HG03378 (cell line): ENCODE measurements around the gene DENND1A.
"Not testable (repeated sequence)": the region's sequence is repeated elsewhere in the genome, so short reads cannot be mapped to it uniquely, and the experiment has no call there.

Source experiments
- ATAC-seq: cut with Tn5 transposase; IDR thresholded peaks from one replicate; pipeline ENCODE4 v1.9.1; 2021; ENCODE audit warnings: mild to moderate bottlenecking, moderate library complexity; ENCODE audit not compliant: unreplicated experiment

Gene DENND1A

DNA sequence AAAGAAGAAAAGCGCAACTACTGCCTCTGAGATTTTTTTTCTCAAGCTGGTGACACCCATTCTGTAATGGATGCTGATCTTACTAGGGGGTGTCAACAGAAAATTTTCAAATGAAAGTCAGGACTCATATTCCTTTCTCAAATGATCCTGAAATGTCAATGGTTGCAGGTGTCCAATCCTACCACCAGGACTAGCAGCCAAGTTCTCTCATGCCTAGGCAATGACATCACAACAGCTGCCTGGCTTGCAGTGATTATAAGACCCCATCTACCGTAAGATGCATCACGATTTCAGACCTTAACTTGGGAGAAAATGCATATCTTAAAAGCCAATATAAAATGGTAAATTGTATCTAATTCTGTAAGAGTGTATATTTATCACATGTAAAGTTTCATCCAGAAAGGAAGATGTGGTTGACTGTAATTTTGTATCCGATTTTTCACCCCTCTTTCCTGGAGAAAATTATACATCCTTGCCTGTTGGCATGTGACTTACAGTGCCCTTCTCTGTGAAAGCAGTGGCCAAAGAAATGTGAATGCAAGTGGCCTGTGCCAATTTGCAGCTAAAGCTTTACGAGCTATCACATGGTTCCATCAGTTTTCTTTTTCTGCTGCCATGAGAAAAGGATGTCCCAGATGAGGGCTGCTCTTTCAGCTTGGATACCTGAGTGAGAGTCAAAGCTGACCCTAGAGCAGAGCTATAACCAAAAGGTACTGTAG, 104.4 kb downstream of the DENND1A start:
- ATAC-seq = no peak

- no peak for ATAC-seq
Observed at GRCh38 chr9:123823194-123823947, 106.6 kb downstream of the DENND1A start.

DNA sequence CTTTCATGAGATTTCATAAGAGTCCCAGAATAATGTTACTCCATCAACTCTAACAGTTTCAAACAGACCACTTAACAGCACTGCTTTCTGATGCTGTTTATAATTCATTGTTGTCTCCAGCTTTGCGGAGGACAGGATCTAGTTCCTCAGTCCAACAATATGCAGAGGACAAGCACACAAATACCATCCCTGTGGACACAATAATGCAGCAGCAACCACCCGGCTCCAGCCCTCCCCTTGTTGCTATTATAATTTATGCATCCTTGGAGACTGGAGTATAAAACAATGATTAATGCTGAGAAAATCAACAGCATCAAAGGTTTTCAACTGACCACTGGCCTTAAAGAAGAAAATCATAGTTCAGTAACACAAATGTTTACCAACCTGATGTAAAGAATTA, 108.3 kb downstream of the DENND1A start:
- ATAC-seq = no peak

DNA sequence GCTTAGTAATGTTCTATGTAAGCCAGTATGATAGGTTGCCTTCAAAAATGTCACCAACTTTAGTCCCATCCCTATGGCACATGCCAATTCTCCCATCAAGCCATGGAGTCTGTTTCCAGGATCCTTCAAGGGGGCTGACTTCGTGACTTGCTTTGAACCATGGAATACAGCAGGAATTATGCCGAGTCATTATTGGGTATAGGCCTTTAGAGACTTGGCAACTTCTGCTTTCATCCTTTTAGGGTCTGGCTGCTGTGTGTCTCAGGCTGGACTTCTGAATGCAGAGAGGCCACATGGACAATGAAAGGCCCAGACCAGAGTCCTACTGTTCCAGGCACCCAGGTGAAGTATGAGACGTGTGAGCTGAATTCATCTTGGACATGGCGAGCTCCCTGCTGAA, 109.8 kb downstream of the DENND1A start:
- no peak for ATAC-seq

- no peak for ATAC-seq
Observed at GRCh38 chr9:123816817-123817472, 113.0 kb downstream of the DENND1A start.

GRCh38 chr9:123815856-123816255, 114.1 kb downstream of the DENND1A start:
- not testable (repeated sequence) for ATAC-seq

GRCh38 chr9:123814496-123814895, 115.4 kb downstream of the DENND1A start:
- no peak for ATAC-seq

DNA sequence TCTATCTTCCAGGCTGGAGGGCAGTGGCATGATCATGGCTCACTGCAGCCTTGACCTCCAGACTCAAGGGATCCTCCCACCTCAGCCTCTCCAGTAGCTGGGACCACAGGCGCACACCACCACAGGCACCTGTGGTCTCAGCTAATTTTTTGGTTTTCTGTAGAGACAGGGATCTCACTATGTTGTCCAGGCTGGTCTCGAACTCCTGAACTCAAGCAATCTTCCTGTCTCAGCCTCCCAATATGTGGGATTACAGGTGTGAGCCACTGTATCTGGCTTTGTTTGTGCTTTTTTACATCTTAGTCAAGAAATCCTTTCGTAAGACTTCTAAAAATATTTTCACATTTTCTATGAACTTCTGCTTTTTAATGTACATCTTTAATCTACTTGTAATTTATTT, 116.9 kb downstream of the DENND1A start:
- ATAC-seq = no peak

DNA sequence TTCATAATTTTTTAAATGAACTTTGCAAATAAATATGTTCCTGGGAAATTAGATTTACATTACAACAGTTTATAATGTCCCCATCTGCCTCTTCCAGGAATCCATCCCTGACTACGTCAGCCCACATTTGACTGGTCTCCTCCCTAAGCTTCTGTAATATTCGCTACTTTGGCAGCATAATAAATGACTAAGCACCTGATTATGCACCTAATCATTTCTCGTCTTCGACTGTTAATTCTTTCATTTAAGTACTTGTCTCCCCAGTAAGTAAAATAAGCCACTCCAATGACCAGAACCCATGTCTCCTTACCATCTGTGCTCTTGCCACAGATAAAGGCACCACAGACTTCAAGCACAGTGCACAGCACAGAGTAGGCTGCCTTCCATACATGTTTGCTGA, 122.7 kb downstream of the DENND1A start:
- no peak for ATAC-seq

- ATAC-seq = no peak
Observed at GRCh38 chr9:123806829-123807228, 123.1 kb downstream of the DENND1A start.

GRCh38 chr9:123798195-123798594, 131.7 kb downstream of the DENND1A start:
- no peak for ATAC-seq

- no peak for ATAC-seq
Observed at GRCh38 chr9:123796618-123797484, 133.1 kb downstream of the DENND1A start.

DNA sequence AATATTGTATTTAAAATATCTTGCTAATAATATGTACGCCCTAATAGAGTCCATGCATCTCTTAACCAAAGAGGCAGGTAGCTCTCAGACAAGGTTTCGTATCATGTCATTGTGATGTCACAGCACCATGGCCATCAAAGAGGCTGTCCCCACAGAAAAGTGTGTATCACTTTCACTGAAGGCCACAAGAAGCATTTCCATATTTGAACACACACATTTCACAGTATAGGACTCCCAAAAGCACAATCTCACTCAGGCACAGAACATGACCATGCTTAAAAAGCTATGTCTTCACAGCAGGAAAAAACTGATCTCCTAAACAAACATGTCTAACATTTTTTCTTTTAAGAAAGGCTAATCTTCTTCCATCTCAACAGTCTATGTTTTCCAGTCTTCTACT, 133.8 kb downstream of the DENND1A start:
- no peak for ATAC-seq

DNA sequence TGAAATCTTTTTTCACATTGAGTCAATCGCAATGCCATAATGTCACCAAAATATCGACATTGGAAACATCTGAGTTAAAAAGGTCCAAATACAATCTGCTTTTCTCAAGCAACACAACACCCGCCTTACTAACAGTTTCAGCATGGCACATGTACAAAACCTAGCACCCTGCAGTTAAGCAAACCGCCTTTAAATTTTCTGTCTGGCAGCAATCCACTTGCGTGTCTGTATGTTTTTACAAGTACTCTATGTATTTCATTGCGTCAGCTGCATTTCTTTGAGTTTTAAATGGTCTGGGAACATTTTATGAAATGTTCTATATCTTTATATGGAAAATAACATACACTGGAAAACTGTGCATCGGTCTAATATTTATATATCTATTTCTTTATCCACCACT, 134.6 kb downstream of the DENND1A start:
- ATAC-seq = no peak

DNA sequence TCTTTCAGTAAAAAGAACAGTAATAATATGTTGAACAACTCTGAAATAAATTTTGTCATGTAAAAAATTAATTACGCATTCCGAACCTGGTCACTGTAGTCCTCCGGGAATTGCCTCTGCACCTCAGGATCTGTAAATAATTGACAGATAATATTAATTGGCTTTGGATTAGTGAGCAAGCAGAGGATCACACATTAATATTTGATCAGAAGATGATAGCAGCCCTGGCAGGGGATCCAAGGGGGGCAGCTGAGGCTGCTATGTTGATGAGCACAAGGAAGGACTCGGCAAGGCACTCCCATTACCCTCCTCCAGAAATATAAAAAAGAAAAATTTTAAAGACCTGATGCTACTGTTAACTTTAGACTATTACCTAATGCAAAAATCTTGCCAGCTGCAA, 137.4 kb downstream of the DENND1A start:
- ATAC-seq = no peak

DNA sequence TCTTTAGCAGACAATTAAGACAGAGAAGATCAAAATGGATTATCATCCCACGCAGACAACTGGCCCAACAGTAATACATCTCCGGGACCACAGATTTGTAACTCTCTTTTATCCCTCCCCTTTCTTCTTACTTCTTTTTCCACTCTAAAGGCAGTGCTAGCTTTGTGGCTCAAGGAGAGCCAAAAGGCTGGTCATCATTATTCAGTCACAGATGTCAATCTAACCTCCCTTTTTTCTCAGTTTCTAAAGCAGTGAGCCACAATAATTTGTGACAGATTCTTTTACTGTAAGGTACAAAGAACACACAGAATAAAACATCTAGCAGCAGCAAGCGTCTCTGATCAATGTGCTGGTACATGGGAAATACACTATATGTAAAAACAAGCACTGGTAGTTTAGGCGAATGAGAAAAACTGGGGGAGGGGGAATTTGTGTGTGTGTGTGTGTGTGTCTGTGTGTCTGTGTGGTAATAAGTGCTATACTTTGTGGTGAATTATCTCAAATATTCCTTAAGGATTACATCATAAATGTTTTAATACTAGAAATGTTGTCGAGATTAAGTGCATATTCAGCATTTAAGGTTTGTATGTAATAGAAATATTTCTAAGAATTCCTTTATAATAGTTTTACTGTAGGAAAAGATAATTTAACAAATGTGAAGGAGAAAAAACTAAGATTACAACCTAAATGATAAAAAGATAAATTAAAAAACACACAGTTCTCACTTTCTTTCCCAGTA, 140.2 kb downstream of the DENND1A start:
- no peak for ATAC-seq

- no peak for ATAC-seq
Observed at GRCh38 chr9:123787416-123787815, 142.5 kb downstream of the DENND1A start.

DNA sequence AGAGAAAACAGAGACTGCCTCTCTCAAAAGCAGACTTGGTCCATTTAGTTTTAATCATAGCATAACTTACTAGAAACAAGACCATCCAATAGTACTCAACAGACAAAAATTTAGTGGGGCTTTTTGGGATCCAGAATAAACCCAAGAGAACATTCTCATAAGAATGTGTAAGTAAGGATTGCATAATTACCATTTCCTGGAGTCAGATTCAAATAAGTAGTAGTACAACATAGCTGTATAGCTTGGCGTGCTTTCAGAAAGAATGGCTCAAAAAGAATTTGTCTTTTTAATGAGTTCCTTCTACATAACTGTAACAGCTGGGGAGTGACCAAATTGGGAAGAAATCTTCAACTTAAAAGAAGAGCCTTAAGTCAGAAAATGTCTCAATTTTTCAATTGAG, 145.4 kb downstream of the DENND1A start:
- no peak for ATAC-seq

DNA sequence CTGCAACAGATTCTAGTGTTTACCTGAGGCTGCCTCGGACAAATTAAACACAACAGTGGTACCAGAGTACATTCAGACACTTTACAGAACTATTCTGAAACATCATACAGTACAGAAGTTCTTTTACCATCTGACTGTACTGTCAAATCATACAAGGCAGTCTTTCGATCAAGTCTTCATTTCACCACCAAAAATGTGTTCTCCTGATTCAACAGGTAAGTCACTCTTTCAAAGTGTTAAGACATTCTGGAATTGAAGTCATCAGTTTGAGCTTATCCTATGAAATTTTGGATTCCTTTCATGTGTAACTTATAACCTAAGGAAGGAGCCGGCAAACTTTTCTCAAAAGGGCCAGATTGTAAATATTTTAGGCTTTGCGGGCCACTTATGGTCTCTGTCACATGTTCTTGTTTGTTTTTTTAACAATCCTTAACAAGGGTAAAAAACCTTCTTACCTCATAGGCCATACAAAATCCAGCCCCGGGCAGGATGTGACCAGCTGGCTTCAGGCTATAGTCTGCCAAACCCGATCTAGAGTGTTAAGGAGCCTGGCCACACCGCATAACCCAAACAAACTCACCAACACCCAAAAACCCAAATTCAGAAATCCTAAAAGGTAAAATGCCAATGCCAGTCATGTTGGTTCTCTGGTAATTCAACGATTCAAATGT, 151.6 kb downstream of the DENND1A start:
- ATAC-seq = no peak
